ENCODE results near the gene RNF130.

Gene RNF130

DNA sequence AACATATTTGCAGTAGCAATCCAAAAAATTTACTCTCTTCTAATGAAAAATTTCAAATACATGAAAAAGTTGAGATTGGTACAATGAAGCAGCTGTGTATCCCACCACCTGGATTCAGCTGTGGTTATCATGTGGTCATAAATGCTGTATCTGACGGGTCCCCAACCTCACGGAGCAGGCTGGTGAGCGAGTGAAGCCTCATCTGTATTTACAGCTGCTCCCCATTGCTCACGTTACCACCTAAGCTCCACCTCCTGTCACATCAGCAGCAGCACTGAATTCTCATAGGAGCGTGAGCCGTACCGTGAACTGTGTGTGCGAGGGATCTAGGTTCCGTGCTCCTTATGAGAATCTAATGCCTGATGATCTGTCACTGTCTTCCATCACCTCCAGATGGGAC is 6.8 kb upstream of the RNF130 start:
- TF ChIP-seq, protein P1, sequence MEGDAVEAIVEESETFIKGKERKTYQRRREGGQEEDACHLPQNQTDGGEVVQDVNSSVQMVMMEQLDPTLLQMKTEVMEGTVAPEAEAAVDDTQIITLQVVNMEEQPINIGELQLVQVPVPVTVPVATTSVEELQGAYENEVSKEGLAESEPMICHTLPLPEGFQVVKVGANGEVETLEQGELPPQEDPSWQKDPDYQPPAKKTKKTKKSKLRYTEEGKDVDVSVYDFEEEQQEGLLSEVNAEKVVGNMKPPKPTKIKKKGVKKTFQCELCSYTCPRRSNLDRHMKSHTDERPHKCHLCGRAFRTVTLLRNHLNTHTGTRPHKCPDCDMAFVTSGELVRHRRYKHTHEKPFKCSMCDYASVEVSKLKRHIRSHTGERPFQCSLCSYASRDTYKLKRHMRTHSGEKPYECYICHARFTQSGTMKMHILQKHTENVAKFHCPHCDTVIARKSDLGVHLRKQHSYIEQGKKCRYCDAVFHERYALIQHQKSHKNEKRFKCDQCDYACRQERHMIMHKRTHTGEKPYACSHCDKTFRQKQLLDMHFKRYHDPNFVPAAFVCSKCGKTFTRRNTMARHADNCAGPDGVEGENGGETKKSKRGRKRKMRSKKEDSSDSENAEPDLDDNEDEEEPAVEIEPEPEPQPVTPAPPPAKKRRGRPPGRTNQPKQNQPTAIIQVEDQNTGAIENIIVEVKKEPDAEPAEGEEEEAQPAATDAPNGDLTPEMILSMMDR (IDR thresholded peaks at IDR 0.05; ENCODE audit: low read length, missing control alignments) = no peak
- no peak for DNase-seq (ENCODE audit: low read depth)
- no peak overlapping the region for H3K4me3 ChIP-seq (replicated peaks; ENCODE audit: low read depth, low read length)

DNA sequence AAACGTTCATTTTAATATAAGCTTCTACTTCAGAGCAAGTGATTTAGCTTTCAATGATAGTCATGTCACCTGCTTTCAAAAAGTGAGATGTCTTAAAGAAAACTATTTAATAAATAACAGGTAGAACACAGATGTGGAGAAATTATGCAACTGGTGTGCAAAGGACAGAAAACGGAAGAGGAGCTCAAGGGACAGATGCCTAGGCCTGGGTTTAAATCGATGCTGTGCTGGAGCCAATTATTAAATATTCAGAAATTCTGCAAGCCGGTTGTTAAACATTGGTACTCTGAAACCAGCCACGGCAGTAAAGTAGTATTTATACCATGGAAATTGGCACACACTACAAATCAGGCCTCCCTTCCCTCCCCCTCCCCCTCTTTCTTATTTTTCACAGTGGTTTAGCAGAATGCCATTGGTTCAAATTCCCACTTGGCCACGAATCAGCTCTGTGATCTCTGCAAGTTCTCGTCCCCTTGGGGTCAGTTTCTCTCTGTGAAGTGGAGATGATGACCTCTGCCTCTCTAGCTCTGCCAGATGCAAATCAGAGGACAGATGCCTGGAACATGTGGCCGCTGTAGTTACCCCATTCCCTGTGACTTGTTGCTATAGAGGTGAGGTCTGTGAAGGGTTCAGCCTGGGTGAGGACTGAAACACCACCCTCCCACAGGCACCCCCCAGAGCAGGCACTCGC is 6.2 kb upstream of the RNF130 start:
- TF ChIP-seq, protein P1 (IDR thresholded peaks at IDR 0.05; ENCODE audit: low read length, missing control alignments) = no peak
- H3K4me3 ChIP-seq (replicated peaks; ENCODE audit: low read depth, low read length) = no peak overlapping the region
- no peak for DNase-seq (ENCODE audit: low read depth)

DNA sequence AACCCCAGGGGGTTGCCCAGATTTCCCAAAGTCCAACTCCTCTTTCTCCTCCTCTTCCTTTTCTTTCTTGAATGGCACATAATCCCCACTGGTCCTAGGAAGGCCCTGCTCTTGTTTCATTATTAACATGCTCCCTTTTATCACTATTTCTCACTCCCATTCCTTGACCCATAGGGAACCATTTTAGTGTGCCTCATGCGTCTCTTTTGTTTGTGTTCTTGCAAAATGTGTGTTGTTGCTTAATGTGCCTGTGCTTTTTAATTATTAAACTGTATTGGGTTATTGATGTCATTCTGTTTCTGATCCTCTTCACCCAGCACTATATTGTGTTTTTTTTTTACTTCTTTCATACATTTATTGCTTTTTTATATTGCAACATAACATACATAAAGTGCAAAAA is 4.1 kb upstream of the RNF130 start:
- no peak overlapping the region for H3K4me3 ChIP-seq (replicated peaks; ENCODE audit: low read depth, low read length)
- TF ChIP-seq, protein P1 (IDR thresholded peaks at IDR 0.05; ENCODE audit: low read length, missing control alignments) = no peak
- no peak for DNase-seq (ENCODE audit: low read depth)

DNA sequence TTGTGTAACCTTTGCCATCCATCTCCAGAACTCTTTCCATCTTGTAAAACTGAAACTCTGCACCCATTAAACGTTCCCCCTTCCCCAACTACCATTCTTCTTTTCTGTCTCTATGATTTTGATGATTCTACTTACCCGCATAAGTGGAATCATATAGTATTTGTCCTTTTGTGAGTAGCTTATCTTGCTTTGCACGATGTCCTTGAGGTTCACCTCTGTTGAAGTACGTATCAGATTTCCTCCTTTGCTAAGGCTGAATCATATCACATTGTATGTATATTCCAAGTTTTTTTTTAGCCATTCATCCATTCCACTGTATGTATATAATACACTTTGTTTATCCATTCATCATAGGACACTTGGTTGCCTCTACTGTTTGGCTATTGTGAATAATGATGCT is 2.9 kb upstream of the RNF130 start:
- TF ChIP-seq, protein P1 (IDR thresholded peaks at IDR 0.05; ENCODE audit: low read length, missing control alignments) = no peak
- H3K4me3 ChIP-seq (replicated peaks; ENCODE audit: low read depth, low read length) = no peak overlapping the region
- no peak for DNase-seq (ENCODE audit: low read depth)

DNA sequence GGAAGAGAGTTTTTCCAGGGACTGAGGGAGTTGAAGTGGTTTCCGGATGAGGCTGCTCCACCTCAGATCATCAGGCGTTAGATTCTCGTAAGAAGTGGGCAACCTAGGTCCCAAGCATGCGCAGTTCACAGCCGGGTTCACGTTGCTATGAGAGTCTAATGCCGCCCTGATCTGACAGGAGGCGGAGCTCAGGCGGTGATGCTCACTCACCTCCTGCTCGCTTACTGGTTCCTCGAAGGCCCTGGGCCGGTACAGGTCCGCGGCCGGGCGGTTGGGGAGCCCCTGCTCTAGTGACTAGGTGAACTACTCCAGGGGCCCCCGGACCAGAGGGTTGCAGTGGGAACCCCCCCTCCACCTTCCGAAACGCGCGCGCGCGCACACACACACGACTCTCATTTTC is 997 bp upstream of the RNF130 start:
- H3K4me3 ChIP-seq (replicated peaks; ENCODE audit: low read depth, low read length) = no peak overlapping the region
- TF ChIP-seq, protein P1 (IDR thresholded peaks at IDR 0.05; ENCODE audit: low read length, missing control alignments) = no peak
- DNase-seq (ENCODE audit: low read depth) = no peak

DNA sequence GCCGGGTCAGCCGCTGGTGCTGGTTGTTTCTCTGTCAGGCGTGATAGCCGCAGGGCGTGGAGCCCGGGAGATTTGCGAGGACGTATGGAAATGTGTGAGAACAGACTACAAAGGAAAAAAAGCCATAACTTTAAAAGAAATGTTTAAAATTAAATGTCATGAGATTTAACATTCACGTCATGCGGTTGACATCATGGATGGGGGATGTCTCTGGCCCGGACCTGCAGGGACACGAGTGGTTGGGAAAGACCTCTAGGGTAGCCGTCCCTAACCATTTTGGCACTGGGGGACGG is 643 bp upstream of the RNF130 start:
- DNase-seq (ENCODE audit: low read depth) = no peak
- TF ChIP-seq, protein P1 (IDR thresholded peaks at IDR 0.05; ENCODE audit: low read length, missing control alignments) = no peak
- no peak overlapping the region for H3K4me3 ChIP-seq (replicated peaks; ENCODE audit: low read depth, low read length)
